HG03103 (cell line): ENCODE results near the gene FGB.

Experiments used
- ATAC-seq: cut with Tn5 transposase; IDR thresholded peaks from one replicate; pipeline ENCODE4 v1.9.1; 2021; ENCODE audit warnings: low read depth; ENCODE audit not compliant: unreplicated experiment

FGB gene

DNA sequence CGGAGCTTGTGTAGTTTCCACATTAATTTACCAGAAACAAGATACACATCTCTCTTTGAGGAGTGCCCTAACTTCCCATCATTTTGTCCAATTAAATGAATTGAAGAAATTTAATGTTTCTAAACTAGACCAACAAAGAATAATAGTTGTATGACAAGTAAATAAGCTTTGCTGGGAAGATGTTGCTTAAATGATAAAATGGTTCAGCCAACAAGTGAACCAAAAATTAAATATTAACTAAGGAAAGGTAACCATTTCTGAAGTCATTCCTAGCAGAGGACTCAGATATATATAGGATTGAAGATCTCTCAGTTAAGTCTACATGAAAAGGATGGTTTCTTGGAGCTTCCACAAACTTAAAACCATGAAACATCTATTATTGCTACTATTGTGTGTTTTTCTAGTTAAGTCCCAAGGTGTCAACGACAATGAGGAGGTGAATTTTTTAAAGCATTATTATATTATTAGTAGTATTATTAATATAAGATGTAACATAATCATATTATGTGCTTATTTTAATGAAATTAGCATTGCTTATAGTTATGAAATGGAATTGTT, at the start of gene FGB:
Gene FGB, plus strand, starts transcription at position 315 of the 558 bp plus-strand sequence. Its CDS starts 8 bp downstream, at position 323.
- ATAC-seq: no peak

DNA sequence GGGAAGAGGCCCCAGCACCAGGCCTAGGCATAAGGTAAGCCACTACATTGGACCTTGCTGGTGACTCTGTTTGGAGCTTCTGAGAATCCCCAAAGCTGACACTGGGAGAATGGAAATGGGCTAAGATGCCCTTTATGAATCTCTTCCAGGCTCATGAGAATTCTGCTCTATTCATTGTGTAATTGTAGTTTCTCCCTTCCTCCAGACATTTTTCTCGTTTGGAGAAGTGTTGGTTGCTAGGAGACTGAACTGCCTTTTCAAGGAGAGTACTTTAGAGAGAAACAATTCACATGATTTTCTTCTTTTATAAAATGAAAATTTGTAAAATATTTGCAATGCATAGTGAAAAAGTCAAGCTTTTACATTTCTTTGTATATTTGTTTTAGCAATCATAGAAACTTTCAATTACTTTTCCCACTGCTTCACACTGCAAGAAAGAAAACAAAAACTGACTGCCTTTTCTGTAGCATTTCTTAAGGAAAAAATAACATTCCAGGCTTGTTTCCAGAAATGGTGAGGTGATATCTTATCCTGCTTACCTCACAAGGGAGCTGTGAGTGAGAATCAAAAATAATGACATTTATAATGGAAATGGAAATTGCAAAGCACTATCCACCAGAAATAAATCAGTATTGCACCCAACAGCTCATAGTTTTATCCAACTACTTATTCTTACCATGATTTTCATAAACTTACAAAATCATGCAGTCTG, 46.3 kb upstream of the FGB start:
- no peak for ATAC-seq

DNA sequence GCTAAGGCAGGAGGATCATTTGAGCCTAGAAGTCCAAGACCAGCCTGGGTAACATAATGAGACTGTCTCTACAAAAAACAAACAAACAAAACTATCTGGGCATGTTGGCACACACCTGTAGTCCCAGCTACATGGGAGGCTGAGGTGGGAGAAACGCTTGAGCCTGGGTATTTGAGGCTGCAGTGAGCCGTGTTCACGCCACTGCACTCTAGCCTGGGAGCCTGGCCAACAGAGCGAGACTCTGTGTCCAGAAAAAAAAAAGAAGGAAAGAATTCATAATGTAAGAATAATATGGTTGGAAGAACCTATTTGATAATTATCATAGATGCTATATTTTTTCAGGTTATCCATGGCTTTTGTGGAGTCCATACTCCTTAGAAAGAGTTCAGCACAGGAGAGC, 45.2 kb upstream of the FGB start:
- no peak for ATAC-seq

DNA sequence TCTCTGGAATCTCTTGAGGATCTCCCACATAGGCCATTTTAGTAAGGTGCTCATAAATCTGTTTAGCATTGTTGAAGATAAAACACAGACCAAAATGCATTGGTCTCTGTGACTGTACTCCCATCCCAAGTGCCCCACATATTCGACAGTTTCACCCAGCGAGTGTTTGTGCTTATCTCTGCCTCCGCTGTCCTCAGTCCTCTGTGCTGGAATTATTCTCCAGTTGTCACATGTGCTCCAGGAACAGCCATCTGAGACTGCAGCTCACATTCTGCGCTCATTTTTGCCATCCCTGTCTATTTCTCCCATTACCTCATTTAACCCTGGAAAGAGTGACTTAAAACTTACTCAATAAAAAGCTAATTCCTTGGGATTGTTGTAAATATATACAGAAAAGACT, 43.6 kb upstream of the FGB start:
- no peak for ATAC-seq

DNA sequence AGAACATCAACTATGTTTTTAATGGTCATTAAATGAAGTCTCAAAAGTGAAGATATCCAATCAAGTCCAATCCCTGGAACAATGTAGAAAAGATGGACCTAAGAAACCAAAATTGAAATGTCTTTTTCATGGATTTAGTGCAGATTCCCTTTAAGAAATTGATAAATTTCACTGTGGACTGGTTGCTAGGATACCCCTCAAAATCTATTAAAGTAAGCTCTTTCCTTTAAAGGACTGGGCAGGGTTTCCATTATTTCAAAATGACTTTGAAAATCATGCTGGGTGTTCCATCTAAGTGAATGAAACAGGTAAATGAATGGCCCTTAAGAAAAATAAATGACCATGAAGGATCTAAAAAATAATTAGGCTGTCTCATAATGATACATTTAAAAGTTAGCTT, 41.2 kb upstream of the FGB start:
- ATAC-seq: no peak

DNA sequence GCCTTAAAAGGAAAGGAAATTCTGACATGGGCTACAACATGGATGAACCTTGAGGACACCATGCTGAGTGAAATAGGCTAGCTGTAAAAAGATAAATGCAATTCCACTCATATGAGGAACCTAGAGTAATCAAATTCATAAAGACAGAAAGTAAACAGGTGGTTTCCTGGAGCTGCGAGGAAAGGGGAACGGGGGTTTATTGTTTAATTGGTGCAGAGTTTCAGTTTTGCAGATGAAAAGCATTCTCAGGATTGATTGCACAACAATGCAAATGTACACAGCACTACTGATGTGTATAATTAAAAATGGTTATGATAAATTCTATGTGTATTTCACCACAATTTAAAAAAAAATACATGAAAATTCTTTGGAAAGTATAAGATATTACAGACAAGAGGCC, 36.7 kb upstream of the FGB start:
- no peak for ATAC-seq

DNA sequence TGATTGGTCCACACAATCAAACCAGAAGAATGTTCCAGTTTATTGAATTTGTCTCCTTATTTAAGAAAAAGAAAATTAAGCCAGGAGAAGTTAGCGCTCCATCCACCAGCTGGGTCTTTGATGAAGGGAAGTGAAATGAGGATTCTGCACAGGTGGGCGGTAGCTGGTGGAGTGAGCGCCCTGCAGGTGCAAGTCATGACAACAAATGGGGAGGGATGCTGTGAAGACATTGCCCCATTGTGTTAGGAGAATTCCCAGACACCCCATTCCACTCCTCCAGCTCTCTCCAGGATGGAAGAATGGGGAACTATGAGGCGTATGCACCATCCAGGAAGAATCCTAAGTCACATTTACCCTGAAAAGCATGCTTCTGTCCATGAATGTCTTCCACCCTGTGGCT, 35.5 kb upstream of the FGB start:
- no peak for ATAC-seq

DNA sequence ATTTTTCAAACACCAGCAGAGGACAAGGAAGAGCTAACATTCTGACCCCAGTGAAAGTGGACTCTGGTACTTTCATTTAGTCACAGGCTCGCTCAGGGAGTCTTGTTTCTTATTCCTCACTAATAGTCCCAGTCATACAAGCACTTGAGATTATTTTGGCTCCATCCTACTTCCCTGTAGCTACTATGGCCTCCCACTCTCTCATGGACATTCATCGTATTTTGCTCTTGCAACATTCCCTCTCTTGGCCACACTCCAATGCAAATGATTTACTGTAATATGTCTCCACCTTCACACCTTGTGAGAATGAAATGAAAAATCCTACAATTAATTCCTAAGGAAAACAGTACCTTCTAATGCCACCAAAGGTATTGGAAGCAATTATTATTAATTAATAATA, 33.9 kb upstream of the FGB start:
- ATAC-seq: no peak

DNA sequence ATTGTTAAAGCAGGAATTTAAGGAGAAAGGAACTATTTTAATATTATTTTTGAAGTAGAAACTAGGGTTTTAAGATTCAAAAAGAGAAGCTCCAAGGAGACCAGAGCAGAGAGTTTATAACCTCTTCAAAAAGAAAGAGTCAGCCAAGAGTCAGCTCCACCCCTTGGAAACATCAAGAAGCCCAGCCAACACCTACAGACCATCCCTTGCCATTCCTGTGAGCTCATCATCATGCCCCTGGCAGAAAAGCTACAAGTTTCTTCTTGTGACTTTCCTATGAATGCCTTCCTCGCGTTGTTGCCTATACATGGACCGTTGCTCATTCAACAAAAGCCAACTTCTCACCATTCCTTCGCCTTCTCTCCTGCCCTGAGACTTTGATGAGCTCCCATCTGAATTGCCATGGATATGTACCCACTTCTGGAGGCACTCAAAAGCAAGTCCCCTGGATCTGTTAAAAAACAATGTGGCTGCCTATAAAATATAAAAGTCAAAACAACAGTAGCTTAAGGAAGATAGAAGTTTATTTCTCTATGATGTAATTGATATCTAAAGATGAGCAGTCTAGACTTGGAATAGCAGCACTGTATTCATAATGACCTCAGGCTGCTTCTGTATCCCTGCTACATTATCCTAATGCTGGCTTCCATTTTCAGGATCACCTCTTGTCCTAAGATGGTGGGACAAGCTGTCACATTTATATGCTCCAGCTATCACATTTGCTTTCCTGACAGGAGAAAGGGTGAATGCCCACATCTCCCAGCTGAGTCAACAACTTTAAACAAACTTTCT, 32.9 kb upstream of the FGB start:
- ATAC-seq: no peak

DNA sequence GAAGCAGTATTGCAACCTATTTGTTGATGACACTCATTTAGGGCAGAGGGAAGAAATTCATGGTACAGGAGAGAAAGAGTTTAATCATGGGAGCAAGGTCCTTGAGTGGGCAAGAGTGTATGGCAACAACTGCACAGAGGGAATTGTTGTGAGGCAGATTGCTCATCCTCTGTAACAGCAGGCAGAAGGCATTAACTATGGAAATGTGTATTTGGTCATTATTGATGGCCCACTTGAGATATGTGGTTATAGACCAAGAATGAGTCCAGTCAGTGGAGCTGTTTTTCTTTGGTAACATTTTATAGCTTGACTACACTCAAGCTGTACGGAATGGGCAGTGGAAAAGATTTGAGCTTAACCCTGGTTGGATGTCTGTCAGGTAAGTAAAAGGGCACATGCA, 28.5 kb upstream of the FGB start:
- ATAC-seq: no peak

DNA sequence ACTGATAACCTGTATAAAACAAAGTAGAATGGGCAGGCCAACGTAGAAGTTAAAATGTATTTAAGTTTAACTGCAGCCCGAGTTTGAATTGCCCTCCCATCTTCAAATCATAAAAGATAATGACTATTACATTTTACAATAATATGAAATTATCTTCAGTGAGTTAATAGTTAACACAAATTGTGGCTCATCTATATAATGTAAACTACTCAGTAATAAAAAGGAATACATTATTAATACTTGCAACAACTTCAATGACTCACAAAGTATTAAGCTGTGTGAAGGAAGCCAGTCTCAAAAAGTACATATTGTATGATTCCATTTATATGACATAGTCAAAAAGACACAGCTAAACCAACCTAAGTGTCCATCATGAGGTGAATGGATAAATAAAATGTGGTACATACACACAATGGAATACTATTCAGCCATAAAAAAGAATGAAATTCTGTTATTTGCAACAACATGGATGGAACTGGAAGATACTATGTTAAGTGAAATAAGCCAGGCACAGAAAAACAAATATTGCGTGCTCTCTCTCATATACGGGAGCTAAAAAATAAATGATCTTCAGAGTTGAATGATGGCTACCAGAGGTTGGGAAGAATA, 20.4 kb upstream of the FGB start:
- no peak for ATAC-seq

DNA sequence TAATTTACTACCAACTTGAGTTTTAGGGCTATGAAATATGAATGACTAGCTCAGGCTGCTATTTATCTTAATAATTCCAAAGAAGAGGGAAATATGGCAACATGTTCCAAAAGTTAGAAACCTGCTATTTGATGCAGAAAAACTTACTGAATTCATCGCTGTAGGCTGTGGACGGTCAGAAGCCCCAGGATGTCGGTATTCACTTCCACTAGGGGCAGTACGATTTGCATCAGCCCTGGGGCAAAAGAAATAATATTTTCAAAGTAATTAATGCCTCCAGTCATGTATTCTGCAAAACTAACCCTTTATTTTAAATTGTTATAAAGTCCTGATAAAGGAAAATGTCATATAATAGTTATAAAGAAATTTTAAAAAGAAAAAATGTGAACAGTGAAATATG, 17.1 kb upstream of the FGB start:
- ATAC-seq: no peak

DNA sequence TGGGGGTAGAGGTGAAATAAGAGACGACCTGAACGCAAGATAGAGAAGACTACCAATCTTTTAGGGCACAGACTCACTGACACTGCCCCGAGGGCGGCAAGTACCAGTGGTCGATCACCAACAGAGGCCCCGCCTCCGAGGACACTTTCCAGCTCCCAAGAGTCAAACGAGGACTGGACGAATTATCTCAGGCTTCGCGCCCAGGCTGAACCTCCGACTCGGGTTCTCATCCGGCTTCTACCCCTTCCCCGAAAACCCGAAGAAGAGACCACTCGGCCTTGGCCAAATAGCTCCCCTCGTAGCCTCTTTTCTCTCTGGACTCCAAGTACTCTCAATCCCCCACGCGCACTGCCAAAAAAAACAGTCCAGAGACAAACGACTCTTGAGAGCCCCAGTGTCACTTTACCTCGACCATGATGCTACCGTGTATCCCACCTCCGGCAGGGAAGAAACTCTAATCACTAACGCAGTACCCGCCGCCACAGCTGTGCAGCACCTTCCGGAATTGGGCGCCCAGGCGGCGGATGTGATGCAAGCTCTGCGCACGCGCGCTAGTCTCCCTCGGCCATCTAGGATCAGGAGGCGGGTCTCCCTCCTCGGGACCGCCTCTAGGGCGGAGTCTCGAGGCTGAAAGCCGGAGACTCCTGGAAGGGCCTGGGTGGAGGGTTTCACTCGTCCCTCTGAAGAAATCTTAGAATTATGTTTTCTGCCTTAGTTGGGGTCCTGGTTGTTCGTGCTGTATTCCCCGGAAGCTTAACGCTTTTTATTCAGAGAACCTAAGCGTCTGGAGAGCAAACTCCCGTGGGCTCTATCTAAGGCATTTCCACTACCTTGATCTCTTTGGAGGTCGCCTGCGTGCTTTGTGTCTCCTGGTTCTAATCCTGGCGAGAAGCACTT, 12.7 kb upstream of the FGB start, which contains the start of gene PLRG1:
Gene PLRG1, minus strand, starts transcription at position 507 of the 897 bp plus-strand sequence. Its CDS starts 92 bp downstream, at position 415.
- peak; percentile 98 for ATAC-seq

DNA sequence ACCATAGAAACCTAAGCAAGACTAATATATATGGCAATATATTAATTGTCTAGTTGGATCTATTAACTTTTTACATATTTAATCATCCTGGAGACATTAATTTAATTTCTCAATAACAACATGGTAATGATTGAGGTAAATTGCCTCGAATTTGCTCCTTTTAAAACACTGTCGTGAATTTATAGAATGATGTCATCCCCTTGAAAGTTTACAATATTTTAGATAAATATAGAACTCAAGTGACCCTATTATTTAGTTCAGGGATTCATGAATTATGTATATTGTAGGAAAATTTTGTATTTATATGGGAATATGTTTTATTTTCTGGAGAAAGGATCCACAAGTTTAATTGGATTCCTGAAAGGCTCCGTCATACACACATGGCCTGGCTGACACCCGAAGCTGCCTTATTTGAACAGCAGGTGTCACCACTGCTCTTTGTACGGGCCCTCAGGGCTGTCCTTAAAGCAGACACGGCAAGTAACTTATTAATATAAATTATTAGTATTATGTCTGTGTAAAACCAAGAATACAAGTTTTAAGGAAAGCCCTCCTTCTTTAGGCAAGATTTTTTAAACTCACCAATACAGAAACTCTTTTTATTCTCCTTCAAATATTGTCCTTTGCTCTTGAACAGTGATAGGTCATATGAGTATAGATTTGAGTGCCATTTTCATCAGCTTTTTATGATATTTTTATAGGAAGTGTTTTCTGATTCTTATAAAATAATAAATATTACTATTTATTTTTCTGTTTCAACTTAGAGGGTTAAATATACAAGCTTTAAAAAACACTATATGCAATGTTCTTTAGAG, 10.7 kb upstream of the FGB start:
- peak; percentile 47 for ATAC-seq

DNA sequence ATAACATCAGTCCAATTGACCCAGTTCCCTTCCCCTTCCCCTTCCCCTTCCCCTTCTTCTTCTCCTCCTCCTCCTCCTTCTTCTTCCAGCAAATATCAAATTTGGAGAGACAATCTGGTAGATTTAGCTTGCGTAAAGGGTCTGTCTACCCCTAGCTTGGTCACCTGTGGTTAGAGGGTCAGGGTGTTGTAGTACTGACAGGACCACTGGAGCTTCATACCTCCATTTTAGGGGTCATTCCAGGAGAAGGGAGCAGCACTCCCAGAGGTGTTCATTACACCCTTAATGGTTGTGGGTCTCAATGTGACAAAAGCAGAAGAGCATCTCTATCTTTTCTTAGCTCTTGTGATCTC, 3.7 kb upstream of the FGB start:
- ATAC-seq: peak; percentile 18

DNA sequence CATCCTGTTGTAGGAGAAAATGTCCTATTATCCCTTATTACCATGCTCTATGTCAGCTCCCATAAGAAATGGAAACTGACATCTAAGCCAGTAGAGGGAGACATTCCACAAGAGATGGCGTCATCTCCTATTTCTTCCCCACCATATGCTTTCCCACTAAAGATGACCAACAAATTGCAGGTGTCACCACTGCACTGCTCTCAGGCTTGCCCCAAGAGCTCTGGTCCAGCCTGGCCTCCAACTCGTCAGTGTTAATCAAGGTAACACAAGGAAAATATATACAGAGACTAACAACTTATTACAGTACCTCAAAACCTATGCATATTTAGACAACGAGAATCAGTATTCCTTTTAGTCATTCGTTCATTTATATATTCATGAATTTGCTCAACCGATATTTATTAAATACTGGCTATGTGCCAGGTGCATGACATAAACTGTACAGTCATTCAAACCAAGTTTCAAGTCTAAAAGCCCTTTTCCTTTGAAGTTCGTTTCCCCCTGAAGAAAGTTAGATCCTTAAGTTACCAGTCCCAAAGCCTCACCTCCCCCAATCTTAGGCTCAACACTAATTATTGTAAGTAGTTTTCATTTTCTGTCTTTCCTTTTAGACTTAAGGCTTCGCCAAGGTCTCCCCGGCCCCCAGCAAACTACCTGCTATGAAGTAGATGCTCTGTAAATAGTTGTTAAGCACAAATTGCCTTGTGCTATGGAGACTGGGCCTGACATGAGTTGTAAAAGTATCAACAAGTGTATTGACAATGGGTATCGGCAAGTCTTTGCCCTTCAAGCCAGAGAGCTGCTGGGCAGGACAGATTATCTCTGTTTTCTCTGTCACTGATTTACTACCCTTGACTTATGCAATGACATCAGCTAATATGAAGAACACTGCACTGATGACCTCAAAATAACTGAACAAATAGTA, 3.1 kb upstream of the FGB start:
- peak; percentile 68 for ATAC-seq

DNA sequence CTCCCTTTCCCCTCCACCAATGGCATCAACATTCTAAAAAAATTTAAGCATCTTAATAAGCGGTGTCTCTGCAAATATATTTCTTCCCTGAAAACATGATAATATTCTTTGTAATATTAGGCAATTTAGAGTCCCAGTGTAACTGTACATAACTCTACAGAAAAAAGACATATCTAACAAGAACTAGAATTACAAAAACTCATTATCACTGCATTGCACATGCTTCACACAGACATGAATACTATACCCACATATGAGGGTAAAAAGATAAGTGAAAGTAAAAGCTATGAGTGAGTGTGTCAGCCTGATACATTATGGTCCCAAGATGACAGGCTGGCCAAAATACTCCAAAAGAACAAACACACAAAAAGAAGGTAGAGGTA, 2.4 kb upstream of the FGB start:
- no peak for ATAC-seq

DNA sequence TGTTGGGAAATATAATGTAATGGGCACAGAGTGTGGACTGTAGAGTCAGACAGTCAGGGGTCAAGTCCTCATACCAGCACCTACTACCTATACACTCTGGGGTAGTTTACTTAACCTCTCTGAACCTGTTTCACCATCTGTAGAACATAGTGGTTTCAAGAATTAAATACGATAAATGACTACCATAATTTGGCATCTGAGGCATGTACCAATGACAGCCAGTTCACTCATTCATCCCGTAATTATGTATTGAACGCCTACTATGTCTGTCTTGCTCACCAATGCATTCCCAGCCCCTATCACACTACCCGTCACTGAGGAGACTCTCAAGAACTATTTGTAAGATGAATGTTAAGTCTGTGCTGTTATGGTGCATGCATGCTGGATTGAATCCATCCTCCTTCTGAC, 2.0 kb upstream of the FGB start:
- no peak for ATAC-seq

DNA sequence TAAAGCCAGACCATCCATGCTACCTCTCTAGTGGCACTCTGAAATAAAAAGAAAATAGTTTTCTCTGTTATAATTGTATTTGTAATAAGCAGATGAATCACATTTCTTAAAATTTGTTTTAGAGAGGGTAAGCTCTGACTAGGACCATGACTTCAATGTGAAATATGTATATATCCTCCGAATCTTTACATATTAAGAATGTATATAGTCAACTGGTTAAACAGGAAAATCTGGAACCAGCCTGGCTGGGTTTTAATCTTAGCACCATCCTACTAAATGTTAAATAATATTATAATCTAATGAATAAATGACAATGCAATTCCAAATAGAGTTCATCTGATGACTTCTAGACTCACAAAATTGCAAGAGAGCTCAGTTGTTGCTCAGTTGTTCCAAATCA, 1.5 kb downstream of the FGB start:
- no peak for ATAC-seq
